Measurements from ENCODE around the gene FOLR2. TPM values are rescaled to one million over a fixed set of nuclear protein-coding genes. Genes with fewer than 3 reads are reported as not detected.

The FOLR2 gene
- polyA plus RNA-seq, 3 donors, result 54.7 to 63.8 (median 62.6) TPM

GRCh38 chr11:72222106-72222891, 5.7 kb downstream of the FOLR2 start:
- H3K79me2 ChIP-seq (ENCODE audit: insufficient read depth, low read length), result peaks cover 35% of the 10 kb centered on the region
- WGBS (ENCODE audit: insufficient coverage), result 67% methylated on average over 5 of the region's 6 CpGs
- peak overlapping the region; percentile 82 for H3K4me3 Mint-ChIP-seq
- H3K36me3 ChIP-seq (replicated peaks in 1 of 2; ENCODE audit: control insufficient read depth in 1 of 2, insufficient read depth in 2 of 2, low read length in 2 of 2), result peaks cover 9 to 10% of the 10 kb centered on the region in 2 donors
- peaks cover 63% of the 10 kb centered on the region for H3K4me1 Mint-ChIP-seq
- H3K27ac ChIP-seq (ENCODE audit: low read depth in 1 of 2, low read length in 2 of 2), result peak overlapping the region; percentile 84 to 86
- intact Hi-C loops (cut with micrococcal nuclease), result loop anchor here (5.0 to 10.0 kb wide), 2 partner anchors 50 to 117 kb away; partner anchors contain the start of genes LAMTOR1 (in 1 of the 2) and TOMT (in 1 of the 2)
- H4K20me1 ChIP-seq (ENCODE audit: insufficient read depth, low read length), result peaks cover 21% of the 10 kb centered on the region
- no peaks in the 10 kb centered on the region for H3K9me3 Mint-ChIP-seq
- peaks cover 9 to 13% of the 10 kb centered on the region in 2 donors for H3K36me3 Mint-ChIP-seq
- no peaks in the 10 kb centered on the region for H3K9me3 ChIP-seq (replicated peaks in 1 of 2; ENCODE audit: control insufficient read depth in 1 of 2, insufficient read depth in 1 of 2, low read length in 2 of 2)
- H3K27ac Mint-ChIP-seq, result peak overlapping the region; percentile 74 to 94 (median 91)
- H3K27me3 ChIP-seq (ENCODE audit: control insufficient read depth in 2 of 2, insufficient read depth in 2 of 2, low read length in 2 of 2), result no peaks in the 10 kb centered on the region
- no peaks in the 10 kb centered on the region for H3K27me3 Mint-ChIP-seq (ENCODE audit: low read depth in 3 of 3)
- H2AFZ ChIP-seq (ENCODE audit: insufficient read depth, low read depth, low read length, poor library complexity, severe bottlenecking), result peak overlapping the region; percentile 78
- H3K9ac ChIP-seq (ENCODE audit: insufficient read depth, low read length, poor library complexity, severe bottlenecking), result peak overlapping the region; percentile 86
- TF ChIP-seq CTCF (IDR thresholded peaks at IDR 0.05), result no peak
- no peak for DNase-seq
- peak overlapping the region; percentile 89 to 99 (median 90) for H3K4me3 ChIP-seq (replicated peaks in 1 of 3; ENCODE audit: low read depth in 2 of 3, low read length in 3 of 3)
- H3K4me1 ChIP-seq (ENCODE audit: control insufficient read depth in 1 of 2, insufficient read depth in 2 of 2, low read length in 2 of 2), result peaks cover 60 to 68% of the 10 kb centered on the region in 2 donors
- H3K4me2 ChIP-seq (replicated peaks; ENCODE audit: extremely low read depth, low read length, poor library complexity, severe bottlenecking), result peak overlapping the region; percentile 98

GRCh38 chr11:72222907-72223614, 6.5 kb downstream of the FOLR2 start:
- Histone ChIP-seq H3K27ac (ENCODE audit: low read depth in 1 of 2, low read length in 2 of 2) (peak overlapping the region; percentile 84 to 86), H3K79me2 (ENCODE audit: insufficient read depth, low read length) (peaks cover 41% of the 10 kb centered on the region), H2AFZ (ENCODE audit: insufficient read depth, low read depth, low read length, poor library complexity, severe bottlenecking) (peak overlapping the region; percentile 78), H3K9me3 (replicated peaks in 1 of 2; ENCODE audit: control insufficient read depth in 1 of 2, insufficient read depth in 1 of 2, low read length in 2 of 2) (no peaks in the 10 kb centered on the region), H3K36me3 (replicated peaks in 1 of 2; ENCODE audit: control insufficient read depth in 1 of 2, insufficient read depth in 2 of 2, low read length in 2 of 2) (peaks cover 16 to 18% of the 10 kb centered on the region in 2 donors), H3K27me3 (ENCODE audit: control insufficient read depth in 2 of 2, insufficient read depth in 2 of 2, low read length in 2 of 2) (no peaks in the 10 kb centered on the region), H3K4me2 (replicated peaks; ENCODE audit: extremely low read depth, low read length, poor library complexity, severe bottlenecking) (peak overlapping the region; percentile 98), H3K4me3 (replicated peaks in 1 of 3; ENCODE audit: low read depth in 2 of 3, low read length in 3 of 3) (peak overlapping the region; percentile 89 to 99 (median 90)), H3K9ac (ENCODE audit: insufficient read depth, low read length, poor library complexity, severe bottlenecking) (peak overlapping the region; percentile 86), H4K20me1 (ENCODE audit: insufficient read depth, low read length) (peaks cover 29% of the 10 kb centered on the region), H3K4me1 (ENCODE audit: control insufficient read depth in 1 of 2, insufficient read depth in 2 of 2, low read length in 2 of 2) (peaks cover 52 to 62% of the 10 kb centered on the region in 2 donors)
- Mint-ChIP-seq H3K27me3 (ENCODE audit: low read depth in 3 of 3) (peaks cover 0 to 2% (median 0%) of the 10 kb centered on the region in 3 donors), H3K4me1 (peaks cover 56% of the 10 kb centered on the region), H3K27ac (peak overlapping the region; percentile 74 to 94 (median 91)), H3K4me3 (peak overlapping the region; percentile 82), H3K36me3 (peaks cover 14 to 21% of the 10 kb centered on the region in 2 donors), H3K9me3 (no peaks in the 10 kb centered on the region)
- intact Hi-C loops (cut with micrococcal nuclease), result loop anchor here (5.0 to 10.0 kb wide), 2 partner anchors 49 to 118 kb away; partner anchors contain the start of genes LAMTOR1 (in 1 of the 2) and TOMT (in 1 of the 2)
- peak; percentile 17 for TF ChIP-seq CTCF (IDR thresholded peaks at IDR 0.05)
- DNase-seq, result peak; percentile 82 to 85 (median 84)
- under 1% methylated on average over 46 of the region's 47 CpGs for WGBS (ENCODE audit: insufficient coverage)

Data from CD14-positive monocyte (primary cell).